Stimulated activated naive CD8-positive, alpha-beta T cell treated with anti-CD3 and anti-CD28 coated beads, Interleukin-15, amount 100 ng/mL, for 72 hours (primary cell): ENCODE measurements around the gene GIPC1.
A peak's percentile ranks its signal among the peaks of the same experiment; 100 is the strongest.
"Not testable (repeated sequence)": the region's sequence is repeated elsewhere in the genome, so short reads cannot be mapped to it uniquely, and the experiment has no call there.

ENCODE experiments used
- ATAC-seq: fragments of 150-1000 bp; cut with Tn5 transposase; 2 replicates; pipeline ENCODE4 v1.10.0; 2021; ENCODE audit warnings: mild to moderate bottlenecking, moderate library complexity
- DNase-seq, 2 donors: peaks; one replicate each; pipeline ENCODE4 v3.0.0; 2021 to 2022
- H3K27ac Mint-ChIP-seq, 2 donors: one replicate each; pipeline ENCODE4 v1.8.0; 2022; ENCODE audit warnings: mild to moderate bottlenecking in 2 of 2, mixed read lengths in 2 of 2, moderate library complexity in 2 of 2
- H3K27me3 Mint-ChIP-seq: one replicate; pipeline ENCODE4 v1.8.0; 2022; ENCODE audit warnings: mixed read lengths
- H3K4me1 Mint-ChIP-seq: one replicate; pipeline ENCODE4 v1.8.0; 2022; ENCODE audit warnings: mild to moderate bottlenecking, mixed read lengths
- H3K4me3 Mint-ChIP-seq, 2 donors: one replicate each; pipeline ENCODE4 v1.8.0; 2022; ENCODE audit warnings: mild to moderate bottlenecking in 2 of 2, mixed read lengths in 2 of 2, moderate library complexity in 1 of 2
- H3K9me3 Mint-ChIP-seq, 2 donors: one replicate each; pipeline ENCODE4 v1.8.0; 2022; ENCODE audit warnings: mixed read lengths in 2 of 2

GIPC1 gene

DNA sequence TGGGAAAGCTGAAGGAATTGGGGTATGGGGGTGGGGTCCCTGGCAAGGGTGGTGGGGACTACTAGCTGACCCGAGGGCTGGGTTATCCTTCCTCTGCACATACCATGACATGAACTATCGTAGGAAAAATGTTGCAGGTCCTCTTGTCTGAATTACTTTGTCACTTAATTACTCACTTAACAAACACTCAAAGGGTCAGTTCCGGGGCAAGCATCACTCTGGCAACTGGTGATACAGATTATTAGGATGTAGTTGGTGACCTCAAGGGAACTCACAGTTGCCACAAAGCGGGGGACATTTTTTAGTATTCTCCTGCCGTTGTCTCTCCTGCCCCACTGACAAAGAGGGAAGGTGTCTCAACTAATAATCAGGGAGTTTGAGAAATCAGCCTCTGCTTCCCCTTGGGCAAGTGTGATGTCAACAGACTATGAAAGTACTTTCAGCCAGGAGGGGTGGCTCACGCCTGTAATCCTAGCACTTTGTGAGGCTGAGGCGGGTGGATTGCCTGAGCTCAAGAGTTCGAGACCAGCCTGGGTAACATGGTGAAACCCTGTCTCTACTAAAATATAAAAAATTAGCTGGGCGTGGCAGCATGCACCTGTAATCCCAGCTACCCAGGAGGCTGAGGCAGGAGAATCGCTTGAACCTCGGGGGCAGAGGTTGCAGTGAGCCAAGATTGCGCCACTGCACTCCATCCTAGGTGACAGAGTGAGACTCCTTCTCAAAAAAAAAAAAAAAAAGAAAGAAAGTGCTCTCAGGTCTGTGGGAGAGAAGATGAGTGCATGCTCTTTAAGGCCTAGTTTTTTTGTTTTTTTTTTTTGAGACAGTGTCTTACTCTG, 12.0 kb upstream of the GIPC1 start:
- peaks cover 57% of the 10 kb centered on the region for H3K4me1 Mint-ChIP-seq
- peak overlapping the region; percentile 52 to 67 for H3K4me3 Mint-ChIP-seq
- ATAC-seq (no peak), DNase-seq (no peak)
- peak overlapping the region; percentile 83 to 93 for H3K27ac Mint-ChIP-seq
- H3K9me3 Mint-ChIP-seq, result no peaks in the 10 kb centered on the region
- no peaks in the 10 kb centered on the region for H3K27me3 Mint-ChIP-seq

DNA sequence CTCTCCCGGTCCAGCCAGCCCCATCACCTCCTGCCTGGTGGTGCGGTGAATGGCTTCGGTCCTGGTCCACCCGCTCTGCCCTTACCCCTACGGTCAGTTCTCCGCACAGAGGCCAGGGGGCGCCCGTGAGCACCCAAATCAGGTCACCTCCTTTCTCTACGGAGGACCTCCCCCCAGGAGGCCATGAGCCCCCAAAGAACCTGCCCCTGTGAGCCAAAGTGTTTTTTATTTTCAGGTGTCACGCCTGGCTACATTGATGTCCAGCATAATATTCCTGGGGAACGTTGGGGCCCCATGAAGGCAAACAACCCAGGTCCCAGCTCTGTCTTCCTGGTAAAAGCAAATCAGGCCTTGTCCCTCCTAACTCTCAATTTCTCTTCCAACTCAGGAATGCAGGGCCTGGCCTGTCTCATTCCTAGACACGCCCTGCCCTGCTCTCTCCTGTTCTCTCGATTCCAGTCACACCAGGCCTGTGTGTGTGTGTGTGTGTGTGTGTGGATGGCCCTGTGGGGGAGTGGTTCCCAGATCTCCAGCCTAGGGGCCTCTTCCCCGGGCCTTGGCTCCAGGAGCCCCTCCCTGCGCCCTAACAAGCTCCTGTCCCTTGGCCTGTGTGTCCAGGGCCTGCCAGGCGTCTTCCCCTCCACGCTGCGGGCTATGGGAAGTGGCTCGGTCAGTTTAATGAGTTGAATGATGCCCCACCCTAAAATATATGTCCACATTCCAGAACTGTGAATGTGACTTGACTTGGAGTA, 9.7 kb upstream of the GIPC1 start:
- ATAC-seq (peak; percentile 83), DNase-seq (peak; percentile 81 to 86)
- Mint-ChIP-seq H3K4me1 (peaks cover 48% of the 10 kb centered on the region), H3K9me3 (no peaks in the 10 kb centered on the region), H3K27ac (peak overlapping the region in 1 of 2 donors; percentile 54), H3K27me3 (no peaks in the 10 kb centered on the region), H3K4me3 (peak overlapping the region in 1 of 2 donors; percentile 16)

DNA sequence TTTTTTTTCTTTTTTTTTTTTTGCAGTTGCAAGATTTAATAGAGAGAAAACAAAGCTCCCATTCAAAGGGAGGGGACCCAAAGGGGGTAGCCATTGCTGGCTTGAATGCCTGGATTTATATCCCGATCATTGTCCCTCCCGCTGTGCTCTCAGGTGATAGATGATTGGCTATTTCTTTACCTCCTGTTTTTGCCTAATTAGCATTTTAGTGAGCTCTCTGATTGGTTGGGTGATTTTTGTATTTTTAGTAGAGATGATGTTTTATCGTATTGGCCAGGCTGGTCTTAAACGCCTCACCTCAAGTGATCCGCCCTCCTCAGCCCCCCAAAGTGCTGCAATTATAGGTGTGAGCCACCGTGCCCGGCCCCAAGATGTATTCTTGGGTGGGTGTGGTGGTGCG, 8.6 kb upstream of the GIPC1 start:
- H3K9me3 Mint-ChIP-seq, ATAC-seq, H3K4me3 Mint-ChIP-seq, H3K27ac Mint-ChIP-seq, DNase-seq, H3K27me3 Mint-ChIP-seq: not testable (repeated sequence)
- H3K4me1 Mint-ChIP-seq, result peaks cover 41% of the 10 kb centered on the region

DNA sequence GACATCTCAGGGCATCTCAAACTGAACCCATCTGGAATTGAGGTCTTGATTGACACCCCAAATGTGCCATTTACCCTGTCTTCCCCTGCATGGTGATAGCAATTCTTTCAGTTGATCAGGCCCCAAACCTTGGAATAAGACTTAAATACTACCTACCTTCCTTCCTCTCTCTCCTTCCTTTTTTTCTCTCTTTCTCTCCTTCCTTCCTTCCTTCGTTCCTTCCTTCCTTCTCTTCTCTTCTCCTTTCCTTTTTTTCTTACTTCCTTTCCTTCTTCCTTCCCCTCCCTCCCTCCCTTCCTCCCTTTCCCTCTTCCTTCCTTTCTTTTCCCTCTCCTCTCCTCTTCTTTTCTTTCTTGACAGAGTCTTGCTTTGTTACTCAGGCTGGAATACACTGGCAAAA, 7.4 kb upstream of the GIPC1 start:
- H3K27me3 Mint-ChIP-seq, result no peaks in the 10 kb centered on the region
- ATAC-seq (no peak), DNase-seq (no peak)
- no peaks in the 10 kb centered on the region for H3K9me3 Mint-ChIP-seq
- no peak overlapping the region for H3K27ac Mint-ChIP-seq
- H3K4me3 Mint-ChIP-seq, result no peak overlapping the region
- peaks cover 31% of the 10 kb centered on the region for H3K4me1 Mint-ChIP-seq

DNA sequence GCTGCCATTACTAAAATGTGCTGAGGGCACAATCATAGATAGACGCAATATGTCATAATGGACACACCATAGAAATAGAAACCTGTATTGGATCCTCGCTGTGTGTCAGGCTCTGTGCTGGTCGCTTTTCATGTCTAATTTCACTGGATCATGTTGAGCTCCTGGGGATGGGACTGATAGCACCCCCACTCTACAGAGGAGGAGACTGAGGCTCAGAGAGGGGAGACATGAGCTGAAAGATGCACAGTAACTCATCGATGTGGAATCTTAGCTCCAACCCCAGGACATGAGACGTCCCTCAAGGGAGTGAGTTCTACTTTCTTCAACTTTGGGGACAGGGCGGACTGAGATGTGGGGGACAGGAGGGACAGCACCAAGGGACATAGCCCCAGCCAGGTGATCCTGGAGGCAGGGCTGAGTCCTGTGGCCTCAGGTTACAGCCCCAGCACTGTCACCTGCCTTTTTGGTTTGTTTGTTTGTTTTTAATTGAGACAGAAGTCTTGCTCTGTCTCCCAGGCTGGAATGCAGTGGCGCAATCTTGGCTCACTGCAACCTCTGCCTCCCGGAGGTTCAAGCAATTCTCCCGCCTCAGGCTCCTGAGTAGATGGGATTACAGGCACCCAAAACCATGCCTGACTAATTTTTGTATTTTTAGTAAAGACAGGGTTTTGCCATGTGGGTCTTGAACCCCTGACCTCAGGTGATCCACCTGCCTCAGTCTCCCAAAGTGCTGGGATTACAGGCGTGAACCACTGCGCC, 6.6 kb upstream of the GIPC1 start:
- ATAC-seq (no peak), DNase-seq (no peak)
- H3K27ac Mint-ChIP-seq, result no peak overlapping the region
- no peak overlapping the region for H3K4me3 Mint-ChIP-seq
- H3K4me1 Mint-ChIP-seq, result peaks cover 28% of the 10 kb centered on the region
- H3K27me3 Mint-ChIP-seq, result peaks cover 4% of the 10 kb centered on the region
- H3K9me3 Mint-ChIP-seq, result no peaks in the 10 kb centered on the region

DNA sequence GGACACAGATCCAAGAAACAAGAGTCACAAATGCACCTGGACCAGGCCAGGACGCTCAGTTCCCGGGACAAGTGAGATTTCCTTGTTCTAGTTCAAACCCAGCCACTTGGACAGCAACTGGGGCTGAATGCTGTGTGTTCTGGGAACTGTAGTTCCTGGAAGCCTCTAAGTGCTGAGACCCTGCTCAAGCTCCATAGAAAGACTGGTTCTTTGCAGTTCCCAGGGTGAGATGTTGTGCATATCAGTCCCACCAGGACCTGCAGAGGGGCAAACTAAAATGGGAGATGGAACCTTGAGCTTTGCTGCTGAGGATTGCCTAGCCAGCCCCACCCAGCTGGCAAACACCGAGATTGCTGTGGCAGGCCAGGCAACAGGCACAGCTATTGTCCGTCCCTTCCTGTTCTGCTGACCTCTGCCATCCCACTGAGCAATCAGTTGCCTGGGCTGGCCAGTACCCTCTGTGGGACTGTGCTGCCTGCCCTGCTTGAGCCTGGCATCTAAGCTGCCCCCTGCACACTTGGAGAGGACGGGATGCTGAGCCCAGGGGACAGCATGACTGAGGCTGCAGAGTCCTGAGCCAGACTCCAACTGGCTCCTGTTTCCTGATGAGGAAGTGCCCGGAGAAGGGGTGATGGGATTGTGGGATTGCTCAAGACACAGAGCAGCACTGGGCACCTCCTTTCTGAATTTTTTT, 1.4 kb upstream of the GIPC1 start:
- H3K4me1 Mint-ChIP-seq, result peaks cover 28% of the 10 kb centered on the region
- peaks cover 7% of the 10 kb centered on the region for H3K27me3 Mint-ChIP-seq
- no peak overlapping the region for H3K27ac Mint-ChIP-seq
- H3K9me3 Mint-ChIP-seq, result no peaks in the 10 kb centered on the region
- no peak for ATAC-seq
- DNase-seq, result no peak
- peak overlapping the region in 1 of 2 donors; percentile 80 for H3K4me3 Mint-ChIP-seq

DNA sequence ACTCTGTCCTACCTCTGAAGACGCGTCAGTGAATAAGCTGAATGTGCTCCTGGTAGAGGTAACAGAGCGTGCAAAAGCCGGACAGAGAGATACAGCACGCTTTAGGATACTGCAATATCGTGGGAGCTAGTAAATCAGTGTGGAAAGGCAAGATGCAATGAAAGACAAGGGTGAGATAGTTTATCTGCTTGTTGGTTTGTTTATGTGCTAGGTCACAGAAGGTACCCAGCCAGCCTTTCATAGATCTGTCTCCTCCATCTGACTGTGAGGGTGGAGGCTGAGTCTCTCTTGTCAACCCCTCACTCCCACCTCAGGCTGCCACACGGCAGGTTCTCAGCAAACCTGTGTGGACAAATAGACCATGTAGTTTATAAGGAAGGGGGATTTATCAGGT, 904 bp upstream of the GIPC1 start:
- peaks cover 28% of the 10 kb centered on the region for H3K4me1 Mint-ChIP-seq
- H3K27me3 Mint-ChIP-seq, result peaks cover 7% of the 10 kb centered on the region
- H3K27ac Mint-ChIP-seq, result peak overlapping the region in 1 of 2 donors; percentile 69
- peak overlapping the region; percentile 80 to 83 for H3K4me3 Mint-ChIP-seq
- H3K9me3 Mint-ChIP-seq, result no peaks in the 10 kb centered on the region
- no peak for DNase-seq
- no peak for ATAC-seq

DNA sequence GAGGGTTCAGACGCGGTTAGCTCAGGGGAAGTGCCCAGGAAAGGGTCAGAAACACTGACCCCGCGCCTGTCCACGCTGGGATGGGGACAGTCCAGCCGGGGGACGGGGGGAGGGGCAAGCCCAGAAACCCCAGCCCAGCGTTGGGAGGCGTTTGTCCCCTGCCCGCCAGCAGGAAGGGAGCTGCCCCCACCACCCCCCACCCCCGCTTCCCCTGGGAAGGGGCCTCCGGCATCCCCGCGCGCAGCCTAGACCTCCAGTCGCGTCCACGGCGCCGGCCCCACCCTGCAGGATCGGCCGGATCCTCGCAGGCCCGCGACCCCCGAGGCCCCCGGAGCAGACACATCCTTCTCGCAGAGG, 277 bp downstream of the GIPC1 start:
- Mint-ChIP-seq H3K4me3 (peak overlapping the region; percentile 80 to 83), H3K27ac (peak overlapping the region in 1 of 2 donors; percentile 74), H3K4me1 (peaks cover 28% of the 10 kb centered on the region), H3K9me3 (no peaks in the 10 kb centered on the region), H3K27me3 (peaks cover 7% of the 10 kb centered on the region)
- ATAC-seq (no peak), DNase-seq (no peak)

DNA sequence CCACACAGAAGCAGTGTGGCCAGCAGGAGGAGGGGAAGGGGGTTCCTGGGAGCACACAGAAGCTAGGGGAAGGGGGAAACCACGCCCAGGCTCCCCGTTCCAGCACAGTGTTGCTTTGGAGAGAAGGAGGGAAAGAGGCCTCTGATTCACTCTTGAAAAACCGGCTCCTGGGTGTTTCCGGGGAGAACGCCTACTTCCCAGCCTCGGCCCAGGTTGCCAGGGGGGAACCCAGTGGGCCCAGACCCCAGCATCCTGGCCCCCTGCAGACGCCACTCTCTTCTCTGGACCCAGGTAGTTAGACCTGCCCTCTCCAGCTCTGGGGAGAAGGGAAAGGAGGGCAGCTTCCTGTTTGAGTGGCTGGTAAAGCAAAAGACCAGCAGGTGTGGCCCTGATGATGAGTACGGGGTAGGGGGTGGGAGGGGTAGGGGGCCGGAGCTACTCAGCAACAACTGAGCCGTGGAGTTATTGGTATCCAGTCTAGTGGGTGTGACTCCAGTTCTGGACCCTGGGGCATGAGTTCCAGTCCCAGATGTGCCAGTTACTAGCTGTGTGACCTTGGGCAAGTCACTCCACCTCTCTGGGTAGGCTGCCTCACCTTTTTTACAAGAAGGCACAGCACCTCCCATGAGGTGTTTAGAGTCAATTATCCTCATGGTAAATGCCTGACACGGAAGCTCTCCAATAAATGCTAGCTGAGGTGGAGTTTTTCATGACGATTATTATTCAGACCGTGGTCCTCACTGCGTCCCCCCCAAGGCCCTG, 836 bp downstream of the GIPC1 start:
- Mint-ChIP-seq H3K9me3 (no peaks in the 10 kb centered on the region), H3K27me3 (peaks cover 7% of the 10 kb centered on the region), H3K27ac (peak overlapping the region in 1 of 2 donors; percentile 74), H3K4me3 (peak overlapping the region; percentile 80 to 83), H3K4me1 (peaks cover 28% of the 10 kb centered on the region)
- ATAC-seq, result no peak
- no peak for DNase-seq

DNA sequence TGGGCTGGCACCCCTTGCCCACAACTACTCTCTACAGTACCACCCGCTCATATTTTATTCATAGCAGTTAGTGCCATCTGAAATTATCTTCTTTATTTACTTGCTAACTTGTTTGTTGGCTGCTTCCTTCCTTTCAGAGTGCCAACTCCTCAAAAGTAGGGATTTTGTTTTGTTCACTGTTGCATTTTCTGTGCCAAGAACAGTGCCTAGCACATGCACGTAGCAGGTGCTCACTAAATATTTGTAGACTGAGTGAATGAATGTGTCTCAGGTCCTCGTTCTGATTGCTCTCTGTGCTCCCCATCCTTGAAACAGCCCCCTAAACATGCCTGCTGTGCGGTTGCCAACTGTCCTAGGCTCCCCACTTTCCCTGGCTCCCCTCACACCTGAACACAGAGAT, 1.5 kb downstream of the GIPC1 start:
- H3K9me3 Mint-ChIP-seq, result no peaks in the 10 kb centered on the region
- ATAC-seq, result no peak
- peaks cover 28% of the 10 kb centered on the region for H3K4me1 Mint-ChIP-seq
- peaks cover 7% of the 10 kb centered on the region for H3K27me3 Mint-ChIP-seq
- peak overlapping the region; percentile 80 to 83 for H3K4me3 Mint-ChIP-seq
- H3K27ac Mint-ChIP-seq, result no peak overlapping the region
- no peak for DNase-seq

DNA sequence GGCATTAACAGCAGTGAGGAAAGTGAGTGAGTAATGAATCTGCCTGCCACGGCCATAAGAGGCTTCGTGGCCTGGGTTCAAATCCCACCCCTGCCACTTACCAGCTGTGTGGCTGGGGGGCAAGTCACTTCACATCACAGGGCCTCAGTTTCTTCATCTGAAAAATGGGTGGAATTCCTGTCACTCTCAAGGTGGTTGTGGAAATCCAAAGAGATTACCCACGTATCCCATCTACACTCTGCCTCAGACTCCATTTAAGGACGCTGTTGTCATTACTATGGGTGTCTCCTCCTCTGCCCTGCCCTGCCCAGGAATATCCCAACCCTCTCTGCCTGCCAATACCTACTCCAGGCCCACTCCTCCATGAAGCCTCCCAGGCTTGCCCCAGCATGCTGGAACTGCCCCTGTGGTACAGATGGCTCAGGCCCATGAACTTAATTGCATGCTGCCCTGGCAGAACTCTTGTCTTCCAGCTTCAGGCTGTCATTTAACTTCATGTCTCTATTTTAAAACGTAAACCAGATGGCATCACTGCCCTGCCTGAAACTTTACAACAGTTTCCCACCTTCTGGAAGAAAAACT, 3.1 kb downstream of the GIPC1 start:
- Mint-ChIP-seq H3K9me3 (no peaks in the 10 kb centered on the region), H3K4me1 (peaks cover 28% of the 10 kb centered on the region), H3K4me3 (no peak overlapping the region), H3K27me3 (peaks cover 6% of the 10 kb centered on the region), H3K27ac (no peak overlapping the region)
- ATAC-seq, result no peak
- DNase-seq, result no peak

DNA sequence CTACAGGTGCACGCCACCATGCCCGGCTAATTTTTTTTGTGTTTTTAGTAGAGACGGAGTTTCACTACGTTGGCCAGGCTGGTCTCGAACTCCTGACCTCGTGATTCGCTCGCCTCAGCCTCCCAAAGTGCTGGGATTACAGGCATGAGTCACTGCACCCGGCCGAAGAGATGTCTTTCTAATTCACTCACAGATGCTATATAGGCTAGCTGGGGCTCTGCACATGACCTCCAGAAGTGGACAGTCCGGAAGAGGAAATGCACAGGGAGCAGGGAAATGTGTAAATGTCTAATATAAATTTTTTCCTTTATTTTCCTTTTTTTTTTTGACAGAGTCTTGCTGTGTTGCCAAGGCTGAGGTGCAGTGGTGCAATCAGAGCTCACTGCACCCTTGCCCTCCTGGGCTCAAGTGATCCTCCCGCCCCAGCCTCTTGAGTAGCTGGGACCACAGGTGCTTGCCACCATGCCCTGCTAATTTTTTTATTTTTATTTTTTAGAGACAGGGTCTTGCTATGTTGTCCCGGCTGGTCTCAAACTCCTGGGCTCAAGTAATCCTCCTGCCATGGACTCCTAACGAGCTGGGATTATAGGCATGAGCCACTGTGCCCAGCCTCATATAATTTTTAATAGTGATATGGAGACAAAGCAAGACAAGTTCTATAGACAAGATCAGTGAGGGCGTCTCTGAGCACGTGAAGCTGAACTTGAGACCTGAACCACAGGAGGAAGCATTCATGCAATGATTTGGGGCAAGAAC, 8.4 kb downstream of the GIPC1 start:
- no peak for DNase-seq
- no peak overlapping the region for H3K27ac Mint-ChIP-seq
- no peak for ATAC-seq
- no peaks in the 10 kb centered on the region for H3K9me3 Mint-ChIP-seq
- H3K27me3 Mint-ChIP-seq, result no peaks in the 10 kb centered on the region
- no peak overlapping the region for H3K4me3 Mint-ChIP-seq
- peaks cover 13% of the 10 kb centered on the region for H3K4me1 Mint-ChIP-seq

DNA sequence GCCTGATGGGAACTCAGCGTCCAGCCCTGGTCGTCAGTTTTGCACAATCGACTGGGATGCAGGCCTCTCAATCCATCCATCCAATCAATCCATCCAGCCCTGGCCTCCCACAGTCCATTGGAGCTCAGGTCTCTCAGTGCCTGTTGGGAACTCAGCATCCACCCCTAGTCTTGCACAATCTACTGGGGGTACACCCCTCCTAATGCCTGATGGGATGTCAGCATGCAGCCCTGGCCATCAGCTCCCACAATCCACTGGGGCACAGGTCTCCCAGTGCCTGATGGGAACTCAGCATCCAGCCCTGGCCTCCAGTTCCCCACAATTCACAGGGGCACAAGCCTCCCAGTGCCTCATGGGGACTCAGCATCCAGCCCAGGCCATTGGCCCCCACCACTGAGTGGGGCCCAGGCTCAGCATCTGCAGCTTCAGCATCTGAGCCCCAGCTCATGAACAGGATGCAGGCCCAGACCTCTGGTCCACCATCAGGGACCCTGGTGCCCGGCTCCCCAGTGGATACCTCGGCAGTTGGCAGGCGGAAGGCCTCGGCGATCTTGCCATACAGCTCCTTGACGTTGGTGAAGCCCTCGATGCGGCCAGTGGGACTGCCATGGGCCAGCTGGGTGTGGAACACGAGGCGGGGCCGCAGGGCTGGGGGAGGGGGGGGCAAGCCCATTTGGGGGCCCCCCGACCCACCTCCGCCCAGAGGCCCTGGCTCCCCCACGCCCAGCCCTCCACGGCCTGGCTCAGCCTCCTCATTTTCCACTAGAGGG, 13.6 kb downstream of the GIPC1 start:
- Mint-ChIP-seq H3K27me3 (no peaks in the 10 kb centered on the region), H3K9me3 (no peaks in the 10 kb centered on the region), H3K27ac (no peak overlapping the region), H3K4me1 (peaks cover 22% of the 10 kb centered on the region), H3K4me3 (no peak overlapping the region)
- ATAC-seq (no peak), DNase-seq (no peak)
